ENCODE measurements around the gene RRM2.

RRM2 gene

DNA sequence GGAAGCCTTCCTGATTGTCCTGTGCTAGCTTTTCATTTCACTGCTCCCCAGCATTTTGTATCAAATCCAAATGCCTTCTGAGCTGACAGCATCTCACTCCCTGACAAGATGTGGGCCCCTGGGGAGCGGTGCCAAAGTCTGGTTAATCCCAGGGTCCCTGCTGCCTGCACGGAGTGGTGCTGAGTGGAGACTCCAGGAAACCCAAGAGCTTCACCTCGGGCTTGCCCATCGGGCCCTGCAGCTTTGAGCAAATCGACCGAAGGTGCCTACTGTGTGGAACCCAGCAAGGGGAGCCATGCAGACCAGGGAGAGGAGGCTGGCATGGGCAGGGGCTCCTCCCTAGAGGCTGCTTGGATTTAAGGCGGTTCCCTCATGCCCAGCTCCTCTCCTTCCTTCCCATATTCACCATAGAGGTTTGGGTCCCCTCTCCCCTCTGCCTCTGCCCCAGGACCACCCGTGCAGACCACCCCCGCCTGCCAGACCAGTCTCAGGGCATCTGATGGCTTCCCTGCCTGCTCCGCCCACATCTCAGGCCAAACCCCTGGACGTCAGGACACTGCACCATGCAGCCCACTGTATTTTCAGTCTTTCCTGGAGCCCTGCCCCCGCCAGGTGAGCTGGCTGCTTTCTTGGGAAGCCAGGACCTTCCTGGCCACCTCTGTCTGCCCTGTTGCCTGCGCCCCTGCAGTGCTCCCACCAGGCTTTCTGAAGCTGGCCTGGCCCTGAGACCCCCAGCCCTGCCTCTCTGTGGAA, 37.8 kb downstream of the RRM2 start:
- DNase-seq, result no peak

DNA sequence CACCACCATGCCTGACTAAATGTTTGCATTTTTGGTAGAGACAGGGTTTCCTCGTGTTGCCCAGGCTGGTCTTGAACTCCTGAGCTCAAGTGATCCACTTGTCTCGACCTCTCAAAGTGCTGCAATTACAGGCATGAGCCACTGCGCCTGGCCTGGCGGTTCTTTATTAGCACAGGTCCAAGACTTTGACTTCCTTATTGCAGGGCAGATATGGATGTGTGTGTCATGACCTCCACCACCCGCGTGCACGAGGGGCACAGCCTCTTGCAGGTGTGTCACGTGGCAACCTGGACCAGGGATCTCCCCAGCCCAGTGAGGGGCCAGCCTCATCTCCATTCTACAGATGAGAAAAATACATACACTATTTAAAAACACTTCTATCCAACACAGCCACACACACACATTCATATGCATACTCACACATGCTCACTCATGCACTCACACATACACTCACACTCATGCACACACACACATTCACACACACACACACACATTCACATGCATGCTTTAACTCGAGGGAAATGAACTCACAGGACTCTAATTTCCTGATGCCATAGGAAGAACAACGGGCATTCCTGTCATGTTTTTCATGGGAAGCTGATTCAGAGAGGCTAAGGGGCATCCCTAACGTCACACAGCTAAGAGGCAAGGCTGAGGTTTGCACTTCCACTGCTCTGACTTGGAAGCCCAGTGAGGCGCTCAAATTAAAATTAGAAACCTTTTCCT, 38.8 kb downstream of the RRM2 start:
- no peak for DNase-seq

DNA sequence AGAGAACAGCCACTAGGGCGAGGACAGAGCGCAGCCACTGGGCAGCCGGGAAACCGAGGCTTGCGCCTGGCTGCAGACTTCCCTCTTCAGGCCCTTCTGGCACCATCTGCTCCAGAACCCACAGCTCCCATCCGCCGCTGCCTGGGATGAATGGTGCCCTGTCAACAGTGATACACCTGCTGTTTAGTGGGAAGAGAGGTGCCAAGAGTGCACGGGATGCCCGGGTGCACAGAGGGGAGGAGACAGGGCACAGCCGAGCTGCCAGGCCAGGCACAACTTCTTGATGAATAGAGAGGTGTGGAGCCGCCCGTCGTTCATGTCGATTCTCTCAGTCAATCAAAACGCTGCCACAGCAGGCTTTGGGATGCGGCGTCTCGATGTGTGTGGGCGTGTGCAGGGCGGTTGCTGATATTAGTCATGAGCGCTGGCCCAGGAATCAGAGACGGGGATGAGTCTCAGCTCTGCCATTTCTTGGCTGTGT, 39.5 kb downstream of the RRM2 start:
- no peak for DNase-seq

DNA sequence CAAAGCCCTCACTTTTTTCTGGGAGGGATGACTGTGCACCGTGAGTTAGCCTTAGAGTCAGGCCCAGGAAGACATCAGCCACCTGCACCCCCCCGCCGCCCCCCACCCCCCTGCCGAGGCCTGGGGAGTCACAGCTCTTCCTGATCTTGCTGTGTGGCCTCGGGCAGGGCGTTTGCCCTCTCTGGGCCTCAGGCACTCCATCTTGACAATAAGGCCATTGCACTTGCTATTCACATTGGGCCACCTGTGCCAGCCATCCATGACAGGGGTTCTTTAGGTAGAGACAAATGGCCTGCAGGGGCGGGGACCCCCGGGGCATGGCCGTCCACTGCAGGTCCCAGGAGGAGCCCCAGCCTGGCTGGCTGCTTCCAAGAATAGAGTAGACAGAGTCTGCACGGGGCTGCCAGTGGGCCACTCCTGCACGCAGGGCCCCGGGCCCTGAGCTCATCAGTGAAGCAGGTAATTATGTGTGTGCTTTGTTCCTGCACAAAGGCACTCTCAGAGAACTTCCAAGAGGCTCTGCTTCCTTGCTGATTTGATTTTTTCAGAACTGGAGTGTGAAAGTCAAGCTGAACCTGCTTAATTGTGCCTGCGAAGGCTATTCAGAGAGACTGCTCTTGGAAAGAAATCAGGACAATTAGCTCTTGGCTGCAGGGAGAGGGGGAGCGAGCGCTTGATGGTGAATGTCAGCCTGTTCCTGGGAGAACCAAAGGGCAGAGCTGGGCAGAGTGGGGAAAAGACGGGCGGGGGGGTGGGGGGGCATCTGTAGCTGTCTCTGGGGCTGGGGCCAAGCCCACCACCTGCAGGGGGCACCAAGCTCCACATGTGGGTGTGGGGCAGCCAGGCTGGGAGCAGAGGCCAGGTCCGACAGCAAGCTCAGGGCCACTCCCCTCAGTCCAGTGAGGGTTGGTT, 40.3 kb downstream of the RRM2 start:
- DNase-seq, result no peak

DNA sequence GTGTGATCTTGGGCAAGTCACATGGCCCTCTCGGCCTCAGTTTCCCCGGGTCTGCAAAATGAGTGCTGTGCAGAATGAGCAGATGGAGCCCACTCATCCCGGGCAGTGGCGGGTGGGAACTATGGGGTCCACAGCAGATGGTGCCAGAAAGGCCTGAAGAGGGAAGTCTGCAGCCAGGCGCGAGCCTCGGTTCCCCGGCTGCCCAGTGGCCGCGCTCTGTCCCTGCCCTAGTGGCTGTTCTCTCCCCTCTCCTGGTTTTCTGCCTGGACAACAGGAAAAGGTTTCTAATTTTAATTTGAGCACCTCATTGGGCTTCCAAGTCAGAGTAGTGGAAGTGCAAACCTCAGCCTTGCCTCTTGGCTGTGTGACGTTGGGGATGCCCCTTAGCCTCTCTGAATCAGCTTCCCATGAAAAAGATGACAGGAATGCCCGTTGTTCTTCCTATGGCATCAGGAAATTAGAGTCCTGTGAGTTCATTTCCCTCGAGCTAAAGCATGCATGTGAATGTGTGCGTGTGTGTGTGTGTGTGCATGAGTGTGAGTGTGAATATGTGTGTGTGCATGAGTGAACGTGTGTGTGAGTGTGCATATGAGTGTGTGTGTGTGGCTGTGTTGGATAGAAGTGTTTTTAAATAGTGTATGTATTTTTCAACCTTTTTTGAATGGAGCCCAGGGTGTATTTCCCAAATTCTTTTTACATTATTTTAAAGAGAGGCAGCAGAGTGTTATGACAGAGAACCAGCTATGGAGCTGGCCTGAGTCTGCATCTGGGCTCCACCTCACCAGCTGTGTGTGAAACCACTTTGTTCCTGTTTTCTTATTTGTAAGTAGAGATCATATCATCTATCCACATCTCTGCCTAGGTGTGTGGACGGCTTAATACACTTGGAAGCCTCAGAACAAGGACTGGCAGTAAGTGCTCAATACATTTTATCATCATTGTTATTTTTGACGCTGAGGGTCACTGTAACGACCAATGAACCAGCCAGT, 41.3 kb downstream of the RRM2 start:
- DNase-seq, result no peak

DNA sequence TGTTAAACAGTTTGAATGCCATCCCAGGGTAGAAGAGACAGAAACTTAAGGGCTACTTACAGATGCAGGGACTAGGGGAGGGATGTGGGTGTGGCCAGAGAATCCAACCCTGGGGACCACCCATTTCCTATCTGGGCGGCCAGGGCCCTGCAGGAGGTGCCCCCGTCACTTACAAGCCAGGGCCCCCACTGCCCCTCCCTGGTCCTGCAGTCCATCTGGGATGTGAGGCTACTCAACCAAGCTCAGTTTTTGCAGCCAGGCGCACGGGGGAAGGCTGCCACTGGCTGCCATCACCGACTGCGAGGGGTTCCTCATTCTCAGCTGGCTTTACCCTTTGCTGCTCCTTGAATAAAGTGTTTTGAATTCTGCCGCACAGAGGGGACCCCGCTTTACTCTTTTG, 42.1 kb downstream of the RRM2 start:
- no peak for DNase-seq

DNA sequence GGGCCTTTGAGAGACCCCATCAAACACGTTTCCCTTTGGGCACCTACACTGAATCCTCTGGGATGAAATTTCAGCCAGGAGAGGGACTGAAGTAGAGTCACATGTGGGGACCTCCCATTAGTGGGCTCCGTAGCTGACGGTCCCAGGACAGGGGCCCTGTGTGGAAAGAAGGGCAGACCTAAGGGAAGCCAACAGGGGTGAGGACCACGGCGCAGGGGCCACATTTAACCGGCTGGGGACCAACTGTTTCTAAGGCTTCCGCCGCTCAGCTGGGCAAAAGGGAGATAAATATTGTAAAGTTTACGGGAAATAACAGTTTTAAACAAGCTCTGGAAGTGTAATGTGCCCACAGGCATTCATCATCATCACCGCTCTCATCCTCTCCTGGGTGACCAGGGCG, 42.7 kb downstream of the RRM2 start:
- DNase-seq, result no peak

DNA sequence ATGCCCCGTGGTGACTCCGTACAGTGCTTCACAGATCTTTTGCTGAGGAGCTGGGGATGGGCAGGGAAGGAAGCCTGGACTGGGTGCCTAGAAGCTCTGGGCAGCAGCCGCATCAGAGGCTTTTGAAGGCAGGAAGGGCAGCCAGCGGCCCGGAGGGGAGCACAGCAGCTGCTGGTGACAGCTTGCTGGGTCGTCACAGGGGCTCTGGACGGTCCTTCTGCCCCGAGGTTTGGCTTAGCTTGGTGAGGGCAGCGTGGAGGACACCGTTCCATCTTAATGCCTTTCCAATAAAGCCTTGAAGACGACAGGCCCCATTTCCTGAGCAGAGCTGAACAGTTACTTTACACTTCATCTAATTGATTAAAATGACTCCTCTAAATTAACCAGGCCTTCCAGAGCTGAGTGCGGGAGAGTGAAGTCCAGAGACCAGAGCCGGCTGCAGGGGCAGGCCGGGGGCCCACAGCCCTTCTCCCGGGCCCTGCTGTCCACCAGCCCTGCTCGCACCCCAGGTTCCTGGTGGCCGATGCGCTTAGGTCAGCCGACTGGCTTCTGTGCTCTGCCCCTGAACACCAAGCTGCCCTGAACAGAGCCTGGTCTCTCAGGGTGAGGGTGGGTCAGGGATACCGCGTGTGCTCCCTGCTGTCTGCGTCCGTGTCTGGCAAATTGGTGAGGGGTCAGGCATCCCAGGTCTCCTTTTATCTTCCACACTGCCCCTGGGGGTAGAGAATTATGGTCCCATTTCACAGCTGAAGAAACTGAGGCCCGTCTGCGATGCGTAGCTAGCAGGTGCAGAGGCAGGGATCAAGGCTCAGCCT, 43.5 kb downstream of the RRM2 start:
- no peak for DNase-seq

DNA sequence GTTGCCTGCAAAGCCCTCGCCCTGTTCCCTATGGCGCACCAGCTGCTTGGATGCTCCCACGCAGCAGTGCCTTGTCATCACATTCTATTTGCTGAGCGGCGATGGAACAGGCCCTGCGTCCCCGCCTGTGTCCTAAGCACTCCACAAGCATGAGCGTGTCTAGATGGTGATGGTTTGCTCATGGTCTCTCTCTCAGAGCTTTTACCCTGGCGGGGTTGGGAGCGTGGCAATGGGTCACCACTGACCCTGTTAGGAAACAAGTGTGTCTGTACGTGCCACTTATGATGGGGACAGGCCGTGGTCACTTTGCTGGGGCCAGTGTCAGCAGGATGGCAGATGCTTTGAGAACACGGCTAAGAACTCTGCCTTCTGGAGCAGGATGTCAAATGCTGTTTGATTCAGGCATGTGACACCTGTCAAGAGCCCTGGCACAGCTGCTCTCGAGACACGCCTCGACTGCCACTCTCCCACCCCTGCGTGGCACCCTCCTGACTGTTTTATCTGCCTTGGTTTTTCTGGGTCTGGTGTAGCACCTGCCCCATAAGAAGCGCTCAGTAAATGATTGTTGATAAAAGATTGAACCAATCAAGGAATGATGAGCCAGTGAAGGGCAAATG, 44.2 kb downstream of the RRM2 start:
- DNase-seq, result no peak

DNA sequence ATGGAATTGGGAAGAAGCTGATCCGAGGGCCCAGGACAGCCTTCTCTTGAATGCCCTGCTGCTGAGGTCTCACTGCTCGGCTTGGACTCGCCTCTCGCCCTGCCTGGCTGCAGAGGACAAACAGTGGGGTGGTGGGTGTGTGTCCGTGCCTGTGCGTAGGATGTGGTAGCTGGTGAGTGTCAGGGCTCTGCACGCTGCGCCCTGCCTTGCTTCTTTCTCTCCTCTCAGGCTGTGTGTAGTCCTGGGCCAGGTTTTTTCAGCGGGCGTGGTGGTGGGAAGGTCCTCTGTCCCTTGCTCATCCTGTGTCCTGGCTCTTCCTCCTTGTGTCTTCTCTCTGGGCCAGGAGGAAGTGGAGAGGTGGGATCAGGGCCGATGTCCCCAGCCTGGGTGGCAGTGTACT, 44.8 kb downstream of the RRM2 start:
- no peak for DNase-seq

DNA sequence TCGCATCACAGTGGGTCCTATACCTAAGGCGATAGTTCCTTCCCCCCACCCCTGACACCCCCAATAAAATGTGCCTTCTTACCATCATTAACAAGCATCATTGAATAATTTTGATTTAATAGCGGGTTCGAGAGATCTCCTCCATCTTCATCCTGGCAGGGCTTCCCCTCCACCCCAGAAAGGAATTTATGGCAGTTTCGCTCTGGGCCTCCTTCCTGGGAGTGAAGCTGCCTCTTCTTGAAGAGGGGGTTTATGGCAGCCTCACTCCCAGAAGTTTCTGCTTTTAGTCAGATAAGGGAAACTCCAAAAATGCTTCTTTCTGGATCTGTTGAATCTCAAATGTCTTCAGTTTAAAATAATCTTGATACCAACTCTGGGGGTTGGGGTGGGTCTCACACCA, 45.7 kb downstream of the RRM2 start:
- no peak for DNase-seq

DNA sequence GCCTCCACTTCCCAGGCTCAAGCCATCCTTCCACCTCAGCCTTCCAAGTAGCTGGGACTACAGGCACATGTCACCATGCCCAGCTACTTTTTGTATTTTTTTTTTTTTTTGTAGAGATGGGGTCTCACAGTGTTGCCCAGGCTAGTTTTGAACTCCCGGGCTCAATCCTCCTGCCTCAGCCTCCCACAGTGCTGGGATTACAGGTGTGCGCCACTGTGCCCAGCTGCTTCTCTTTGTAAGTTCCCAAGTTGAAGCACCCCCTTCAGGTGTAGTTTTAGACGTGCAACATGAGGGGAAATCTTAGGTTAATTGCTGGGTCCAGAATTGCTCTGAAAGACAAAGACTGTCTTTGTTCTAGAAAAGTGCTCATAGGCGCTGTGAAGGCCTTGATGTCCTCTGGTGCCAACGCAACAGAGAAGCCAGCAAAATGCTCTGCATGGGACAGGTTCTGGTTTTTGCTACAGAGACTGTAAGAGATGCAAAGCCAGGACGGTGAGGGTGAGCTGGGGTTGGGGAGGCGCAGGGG, 46.6 kb downstream of the RRM2 start:
- DNase-seq, result no peak

DNA sequence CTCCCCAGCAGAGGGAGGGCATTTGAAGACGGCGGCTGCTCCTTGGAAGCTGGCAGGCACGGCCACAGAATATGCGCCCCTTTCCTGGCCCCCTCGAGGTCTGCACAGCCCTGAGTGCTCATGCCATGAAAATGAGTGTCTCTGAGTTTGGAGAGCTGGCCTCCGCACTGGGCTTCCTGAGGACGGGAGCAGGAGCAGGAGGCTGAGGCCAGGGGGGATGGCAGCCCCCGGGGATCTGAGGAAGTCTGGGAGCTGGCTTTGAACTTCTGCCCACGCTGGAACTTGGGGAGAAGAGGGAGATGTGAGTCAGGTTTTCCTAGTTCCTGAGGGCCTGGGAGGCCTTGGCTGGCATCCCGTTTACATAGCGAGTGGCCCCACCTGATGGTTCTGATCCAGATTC, 47.0 kb downstream of the RRM2 start:
- no peak for DNase-seq

DNA sequence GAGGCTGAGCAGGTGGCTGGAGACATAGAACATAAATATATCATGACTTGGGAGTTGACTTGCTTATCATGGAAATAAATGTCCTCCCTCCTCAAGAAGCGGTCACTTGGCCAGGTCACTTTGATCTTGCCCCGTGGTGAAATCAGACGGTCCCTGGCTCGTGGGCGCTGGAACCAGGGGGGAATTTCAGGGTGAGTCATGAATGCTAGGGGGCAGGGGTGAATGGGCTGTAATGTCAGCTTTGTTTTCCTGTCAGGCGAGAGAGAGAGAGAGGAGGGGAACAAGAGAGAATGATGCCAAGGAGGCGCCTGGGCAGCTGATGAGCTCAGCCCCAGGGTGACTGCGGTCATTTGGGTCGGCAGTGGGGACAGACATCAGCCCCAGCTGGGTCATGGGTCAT, 47.7 kb downstream of the RRM2 start:
- DNase-seq, result no peak

DNA sequence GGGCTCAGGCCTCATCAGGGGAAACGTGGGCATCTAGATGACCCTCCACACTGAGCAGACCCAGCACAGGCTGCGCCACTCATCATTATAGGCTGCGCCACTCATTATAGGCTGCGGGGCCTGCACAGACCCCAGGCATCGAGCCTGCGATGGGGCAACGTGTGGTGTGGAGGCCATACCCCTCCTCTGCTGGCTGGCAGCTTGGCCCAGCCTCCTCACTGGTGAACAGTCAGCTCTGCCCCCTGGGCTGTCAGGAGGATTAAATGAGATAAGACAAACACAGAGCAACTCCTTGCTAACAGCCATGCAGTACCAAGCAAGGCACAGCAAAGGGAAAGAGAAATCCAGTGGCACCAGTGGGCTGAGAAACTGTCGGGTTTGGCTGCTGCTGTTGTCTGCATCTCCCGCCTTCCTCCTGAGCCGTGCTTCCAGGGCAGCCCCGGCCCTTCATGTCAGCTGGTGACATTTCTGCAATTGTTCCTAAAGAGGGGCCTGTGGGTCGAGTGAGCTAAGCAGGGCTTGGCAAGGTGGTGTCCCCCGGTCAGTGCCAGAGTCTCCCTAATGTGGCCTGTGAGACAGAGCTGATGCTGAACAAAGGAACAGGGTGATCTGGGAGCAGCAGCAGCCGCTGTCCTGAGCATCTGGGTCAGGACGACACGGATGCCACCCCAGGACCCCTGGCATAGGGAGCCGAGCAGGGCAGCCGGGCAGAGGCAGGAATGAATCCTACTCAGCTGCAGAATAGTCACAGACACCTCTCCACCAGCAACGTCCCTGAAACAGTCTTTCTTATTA, 48.7 kb downstream of the RRM2 start:
- DNase-seq, result no peak

DNA sequence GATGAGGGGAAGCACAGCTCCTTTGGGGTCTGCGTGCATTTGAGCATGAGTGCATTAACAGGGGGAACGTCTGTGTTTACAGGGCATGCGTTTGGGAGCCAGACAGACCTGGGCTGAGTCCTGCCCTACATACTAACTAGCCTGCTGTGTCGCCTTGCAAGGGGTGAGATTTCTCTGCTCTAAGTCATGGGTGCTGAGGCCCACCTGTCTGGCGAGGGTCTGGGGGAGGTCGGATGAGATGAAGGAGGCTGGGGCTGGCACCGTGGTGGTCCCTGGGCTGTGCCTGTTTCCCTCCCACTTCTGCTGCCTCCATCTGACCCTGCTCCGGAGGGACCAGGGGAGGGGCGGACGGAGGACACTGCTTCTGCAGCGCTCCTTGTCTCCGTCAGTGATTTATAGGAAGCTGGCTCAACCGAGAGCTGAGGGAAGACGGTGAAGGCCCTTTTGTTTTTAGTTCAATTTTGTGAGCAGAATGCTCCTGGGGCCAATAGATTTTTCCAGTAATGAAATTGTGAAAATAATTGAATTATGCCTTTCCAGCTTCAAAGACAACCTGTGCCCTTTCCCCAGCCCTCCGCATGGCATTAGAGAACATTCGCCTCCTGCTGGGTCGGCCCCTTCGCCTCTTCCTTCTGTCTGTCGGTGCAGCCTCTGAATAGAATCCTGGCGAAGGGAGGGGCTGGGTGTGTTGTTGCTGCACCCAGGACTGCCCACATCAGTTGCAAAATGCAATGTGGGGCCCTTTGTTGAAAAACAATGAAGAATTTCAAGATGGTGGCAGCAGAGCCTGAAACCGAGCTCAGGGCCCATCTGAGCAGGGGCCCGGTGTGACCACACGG, 49.7 kb downstream of the RRM2 start:
- DNase-seq, result no peak

DNA sequence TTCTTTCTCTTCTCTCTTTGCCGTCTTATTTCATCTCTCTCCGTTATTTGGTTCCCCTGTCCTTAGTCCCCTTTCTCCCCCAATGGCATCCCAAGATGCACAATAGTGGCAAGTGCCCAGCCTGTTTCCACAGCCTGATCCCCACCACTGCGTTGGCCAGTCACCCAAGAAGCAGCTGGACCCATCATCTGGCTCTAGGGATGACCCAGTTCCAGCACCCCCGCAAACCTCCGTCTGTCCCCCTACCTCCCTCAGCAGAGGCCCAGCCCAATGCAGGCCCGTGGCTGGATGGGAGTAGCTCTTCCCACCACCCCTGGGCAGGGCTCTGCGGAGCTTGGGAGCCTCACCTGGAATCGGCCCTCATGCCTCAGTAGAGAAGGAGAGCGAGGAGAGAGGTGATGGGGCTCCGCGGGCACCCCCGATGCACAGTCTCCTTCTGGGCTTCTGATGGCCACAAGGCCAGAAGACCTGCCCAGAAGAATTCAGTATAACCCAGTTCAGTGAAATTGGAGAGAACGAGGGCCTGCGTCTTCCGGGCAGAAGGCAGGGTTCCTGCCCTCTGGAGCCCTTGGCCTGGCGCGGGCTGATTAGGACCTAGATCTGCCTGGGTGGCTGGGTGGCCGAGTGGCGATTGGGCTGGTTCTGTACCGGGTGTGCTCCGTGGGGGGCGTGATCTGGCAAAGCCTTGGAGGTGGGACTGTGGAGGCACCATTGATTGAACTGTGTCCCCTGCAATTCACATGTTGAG, 50.9 kb downstream of the RRM2 start:
- DNase-seq, result no peak

DNA sequence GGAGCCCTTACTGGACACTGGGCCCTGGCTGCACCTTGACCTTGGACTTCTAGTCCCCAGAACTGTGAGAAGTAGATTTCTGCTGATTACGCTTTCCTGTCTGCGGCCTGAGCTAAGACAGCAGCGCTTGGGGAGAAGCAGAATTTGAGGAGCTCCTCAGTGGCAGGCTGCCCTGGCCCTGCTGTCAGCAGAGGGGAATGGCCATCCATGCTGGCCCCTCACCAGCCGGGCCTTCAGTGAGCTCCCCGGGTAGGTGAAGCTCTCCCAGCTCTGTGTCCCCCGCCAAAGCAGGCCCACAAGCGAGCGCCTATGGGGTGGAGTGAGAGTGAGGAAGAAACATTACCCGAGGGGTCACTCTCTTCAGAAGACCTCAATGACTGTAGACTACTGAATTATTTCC, 51.6 kb downstream of the RRM2 start:
- no peak for DNase-seq
